GM19240 (cell line): Measurements from ENCODE around the gene NOP14.
"Not testable (repeated sequence)": the region's sequence is repeated elsewhere in the genome, so short reads cannot be mapped to it uniquely, and the experiment has no call there.

Source experiments
- DNase-seq: peaks from one replicate; pipeline ENCODE4 v3.0.0; 2011; ENCODE audit warnings: low spot score; ENCODE audit not compliant: insufficient read length

Gene NOP14

DNA sequence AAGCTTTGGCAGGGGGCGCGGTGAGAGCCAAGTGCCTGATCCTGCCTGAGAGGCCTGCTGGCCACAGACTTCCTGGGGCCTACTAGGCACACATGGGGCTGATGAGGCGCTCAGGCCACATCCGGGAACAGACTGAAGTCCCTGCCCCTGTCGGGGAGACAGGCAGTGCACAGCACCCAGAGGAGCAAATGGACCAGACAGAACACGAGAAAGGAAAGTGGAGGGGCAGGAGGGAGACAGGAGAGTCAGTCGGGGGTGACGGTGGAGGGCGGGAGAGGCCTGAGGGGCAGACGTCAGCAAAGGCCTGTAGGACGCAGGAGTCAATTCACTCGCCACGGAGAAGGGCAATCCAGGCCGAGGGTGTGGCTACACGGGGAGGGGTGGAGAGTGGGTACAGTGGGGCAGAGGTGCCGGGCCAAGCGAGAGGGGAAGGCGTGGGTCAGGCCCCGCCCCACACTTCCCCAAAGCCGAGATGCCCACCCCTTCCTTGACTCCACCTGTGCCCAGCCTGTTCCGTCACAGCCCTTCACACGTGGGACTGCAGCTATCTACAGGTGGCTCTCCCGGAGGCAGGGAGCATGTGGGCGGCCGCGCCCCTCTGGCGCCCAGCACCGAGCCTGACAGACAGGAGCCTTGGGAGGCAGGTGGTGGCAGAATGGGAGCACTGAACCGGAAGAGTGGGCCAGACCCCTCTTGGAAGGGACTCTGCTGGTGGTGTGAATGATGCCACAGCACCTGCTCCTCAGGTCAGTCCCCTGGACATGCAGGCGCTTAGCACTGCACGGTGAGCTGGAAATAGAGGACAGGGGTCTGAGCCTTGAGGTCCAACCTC is 20.5 kb downstream of the NOP14 start:
- DNase-seq = no peak

DNA sequence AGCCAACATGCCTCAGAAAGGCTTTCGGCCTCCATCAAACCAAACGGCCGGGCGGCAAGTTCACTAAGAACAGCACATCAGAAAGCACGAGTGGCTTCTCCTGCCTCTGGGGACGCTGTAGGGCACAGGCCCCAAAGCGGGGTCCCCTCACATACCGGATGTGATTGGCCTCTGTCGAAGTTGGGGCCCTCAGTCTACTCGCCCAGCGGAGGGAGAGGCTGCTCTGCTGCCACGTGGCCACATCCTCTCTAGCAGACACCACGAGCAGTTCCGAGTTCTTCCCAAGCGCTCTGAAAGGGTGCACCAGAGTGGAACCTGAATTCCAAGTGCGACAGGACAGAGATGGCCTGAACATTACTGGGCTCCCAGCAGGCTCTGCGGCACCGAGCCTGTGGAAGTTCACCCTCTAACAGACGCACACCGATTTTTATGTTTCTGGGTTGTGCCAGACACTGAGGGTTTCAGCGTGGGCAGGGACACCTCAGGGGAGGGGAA is 21.1 kb downstream of the NOP14 start:
- DNase-seq = no peak

DNA sequence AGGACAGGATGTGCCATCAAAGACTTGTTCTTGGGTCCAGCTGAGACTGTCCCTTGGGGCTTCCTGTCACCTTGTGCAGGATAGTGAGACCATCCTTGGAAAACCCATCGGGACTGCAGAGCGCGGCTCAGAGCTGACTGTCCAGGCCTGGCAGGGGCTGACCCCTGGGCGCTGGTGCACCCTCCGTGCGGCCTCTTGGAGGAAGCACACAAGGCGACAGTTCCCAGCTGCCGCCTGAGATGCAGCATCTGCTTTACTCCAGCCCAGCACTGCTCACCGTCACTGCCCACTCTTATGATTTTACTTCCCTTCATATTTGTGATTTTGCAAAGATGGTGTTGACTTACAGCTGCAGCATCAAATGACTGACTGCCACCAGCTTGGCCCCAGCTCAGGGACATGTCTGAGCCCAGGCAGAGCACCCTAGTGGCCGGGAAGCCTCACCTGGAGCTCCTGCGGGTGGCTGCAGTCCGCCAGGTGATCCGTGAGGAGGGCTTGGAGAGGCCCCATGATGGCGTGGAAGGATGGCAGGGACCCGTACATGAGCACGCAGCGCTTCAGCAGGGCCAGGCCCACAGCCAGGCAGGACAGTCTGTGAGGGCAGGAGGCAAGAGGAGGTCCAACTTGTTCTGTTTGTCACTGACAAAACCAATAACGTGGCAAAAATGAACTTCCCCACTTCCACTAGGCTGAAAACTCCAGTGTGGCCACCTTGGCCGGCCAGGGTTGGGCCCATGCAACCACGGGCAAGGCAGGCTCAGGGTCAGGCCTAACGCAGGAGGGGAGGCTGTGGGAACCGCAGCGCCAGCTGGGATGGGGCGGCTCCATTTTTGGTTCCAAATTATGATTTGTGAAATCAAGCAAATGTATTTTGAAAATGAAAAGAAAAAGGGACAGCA is 21.8 kb downstream of the NOP14 start:
- no peak for DNase-seq

DNA sequence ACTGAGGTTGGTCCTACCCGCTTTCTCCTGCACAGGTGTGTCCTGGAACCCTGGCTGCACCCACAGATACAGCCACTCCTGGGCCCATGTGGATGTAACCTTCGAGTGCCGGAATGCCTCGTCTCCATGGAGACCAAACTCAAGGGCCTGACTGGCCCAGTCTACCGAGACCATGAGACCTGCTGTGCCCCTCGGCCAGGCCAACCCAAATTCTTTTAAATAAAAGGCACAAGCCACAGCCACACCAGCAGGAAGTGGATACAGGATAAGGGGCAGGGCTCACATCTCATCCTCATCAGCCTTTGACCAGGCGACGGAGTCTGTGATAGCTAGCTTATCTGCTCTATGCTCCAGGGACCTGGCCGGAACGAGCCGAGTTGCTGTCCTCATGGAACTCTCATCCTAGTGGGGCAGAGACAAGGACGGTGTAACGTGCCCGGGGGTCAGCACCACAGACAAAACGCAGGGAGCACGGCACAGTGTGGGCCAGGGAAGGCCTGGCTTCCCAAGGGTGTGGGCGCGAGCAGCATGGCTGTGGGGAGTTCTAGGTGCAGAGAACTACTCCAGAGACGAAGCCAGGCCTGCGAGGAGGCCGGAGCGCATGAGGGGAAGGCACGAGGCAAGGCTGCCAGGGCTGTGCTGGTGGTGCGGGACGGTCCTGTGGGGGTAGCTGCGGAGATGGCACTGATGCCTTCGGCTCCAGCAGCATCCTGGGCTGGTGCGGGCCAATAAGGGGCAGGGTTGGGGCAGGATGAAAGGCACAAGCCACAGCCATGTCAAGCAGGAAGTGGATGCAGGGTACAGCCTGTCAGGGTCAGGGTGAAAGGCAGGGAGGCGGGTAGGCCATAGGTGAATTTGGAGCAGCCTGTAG is 22.7 kb downstream of the NOP14 start:
- no peak for DNase-seq

DNA sequence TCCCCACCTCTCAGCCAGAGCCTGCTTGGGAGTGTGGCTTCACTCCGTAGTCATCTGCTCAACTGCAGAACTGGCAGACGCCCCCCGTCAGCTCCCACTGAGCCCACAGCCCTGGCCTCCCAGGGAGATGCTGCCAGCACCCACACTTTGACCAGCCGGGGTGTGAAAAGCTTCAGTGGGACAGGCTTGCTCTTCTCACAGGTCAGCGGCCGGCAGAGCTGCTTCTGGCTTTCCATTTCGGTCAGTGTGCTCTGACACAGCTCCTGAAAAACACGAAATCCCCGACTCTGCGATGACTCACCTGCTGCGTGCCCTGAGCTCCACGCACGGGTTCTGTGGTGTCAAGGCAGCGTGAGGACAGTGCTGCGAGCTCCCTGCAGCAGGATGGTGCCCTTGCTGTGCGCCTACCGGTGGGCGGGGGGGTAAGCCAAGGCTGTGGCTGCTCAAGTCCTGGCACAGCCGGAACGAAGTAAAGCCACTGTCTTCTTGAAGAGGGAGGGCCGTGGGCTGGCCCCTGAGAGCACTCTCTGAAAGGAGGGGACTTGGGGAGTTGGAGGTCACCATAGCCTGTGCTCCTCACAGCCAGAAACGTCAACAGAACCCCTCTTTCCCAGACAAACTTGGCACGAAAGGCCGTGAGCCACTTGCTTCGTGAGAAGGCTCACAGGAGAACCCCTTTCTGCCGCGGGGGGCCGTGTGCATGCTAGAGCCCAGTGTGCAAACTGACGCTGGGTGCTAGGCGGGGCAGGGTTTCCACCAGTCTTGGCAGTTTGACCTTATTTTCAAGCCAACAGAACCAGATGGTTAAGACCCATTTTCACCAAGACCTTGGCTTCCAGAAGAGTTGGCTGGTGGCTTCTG is 23.6 kb downstream of the NOP14 start:
- DNase-seq = no peak

DNA sequence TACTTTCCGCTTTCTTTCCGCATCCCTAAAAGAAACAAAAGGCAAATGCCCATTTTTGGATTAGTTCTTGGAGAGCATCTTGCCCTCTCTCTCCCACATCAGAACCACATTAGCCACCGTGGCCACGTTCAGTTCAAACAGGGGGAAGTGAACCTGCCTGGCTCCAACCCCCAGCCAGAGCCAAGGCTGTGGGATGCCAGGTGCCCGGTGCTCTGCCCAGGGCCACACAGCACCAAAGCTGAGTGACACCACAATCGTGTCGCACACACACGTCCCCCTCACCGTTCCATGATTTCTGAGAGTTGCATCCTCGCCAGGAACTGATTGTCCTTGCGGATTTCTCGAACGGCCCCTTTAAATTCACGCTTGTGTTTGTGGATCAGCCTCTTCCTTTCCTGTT is 24.3 kb downstream of the NOP14 start:
- no peak for DNase-seq

DNA sequence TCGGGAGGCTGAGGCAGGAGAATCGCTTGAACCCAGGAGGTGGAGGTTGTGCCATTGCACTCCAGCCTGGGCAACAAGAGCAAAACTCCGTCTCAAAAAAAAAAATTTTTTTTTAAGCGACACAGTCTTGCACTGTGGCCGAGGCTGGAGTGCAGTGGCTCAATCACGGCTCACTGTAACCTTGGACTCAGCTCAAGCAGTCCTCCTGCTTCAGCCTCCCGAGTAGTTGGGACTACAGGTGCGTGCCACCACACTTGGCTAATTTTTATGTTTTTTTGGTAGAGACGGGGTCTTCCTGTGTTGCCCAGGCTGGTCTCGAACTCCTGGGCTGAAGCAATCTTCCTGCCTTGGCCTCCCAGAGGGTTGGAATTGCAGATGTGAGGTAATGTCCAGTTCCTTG is 24.8 kb downstream of the NOP14 start:
- DNase-seq = not testable (repeated sequence)

DNA sequence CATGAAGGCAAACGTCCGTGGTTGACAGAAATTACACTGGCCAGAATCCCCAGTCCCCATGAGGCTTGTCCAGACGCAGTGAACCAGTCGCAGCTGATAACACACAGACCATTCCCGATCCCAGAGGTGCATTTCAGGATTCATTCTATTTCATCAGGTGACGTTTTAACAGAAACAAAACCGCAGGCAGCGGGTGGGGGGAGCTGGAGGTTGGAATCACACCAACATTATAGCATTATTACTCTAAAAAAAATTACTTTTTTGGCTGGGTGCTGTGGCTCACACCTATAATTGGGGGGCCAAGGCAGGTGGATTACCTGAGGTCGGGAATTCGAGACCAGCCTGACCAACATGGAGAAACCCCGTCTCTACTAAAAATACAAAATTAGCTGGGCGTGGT is 25.2 kb downstream of the NOP14 start:
- DNase-seq = no peak

DNA sequence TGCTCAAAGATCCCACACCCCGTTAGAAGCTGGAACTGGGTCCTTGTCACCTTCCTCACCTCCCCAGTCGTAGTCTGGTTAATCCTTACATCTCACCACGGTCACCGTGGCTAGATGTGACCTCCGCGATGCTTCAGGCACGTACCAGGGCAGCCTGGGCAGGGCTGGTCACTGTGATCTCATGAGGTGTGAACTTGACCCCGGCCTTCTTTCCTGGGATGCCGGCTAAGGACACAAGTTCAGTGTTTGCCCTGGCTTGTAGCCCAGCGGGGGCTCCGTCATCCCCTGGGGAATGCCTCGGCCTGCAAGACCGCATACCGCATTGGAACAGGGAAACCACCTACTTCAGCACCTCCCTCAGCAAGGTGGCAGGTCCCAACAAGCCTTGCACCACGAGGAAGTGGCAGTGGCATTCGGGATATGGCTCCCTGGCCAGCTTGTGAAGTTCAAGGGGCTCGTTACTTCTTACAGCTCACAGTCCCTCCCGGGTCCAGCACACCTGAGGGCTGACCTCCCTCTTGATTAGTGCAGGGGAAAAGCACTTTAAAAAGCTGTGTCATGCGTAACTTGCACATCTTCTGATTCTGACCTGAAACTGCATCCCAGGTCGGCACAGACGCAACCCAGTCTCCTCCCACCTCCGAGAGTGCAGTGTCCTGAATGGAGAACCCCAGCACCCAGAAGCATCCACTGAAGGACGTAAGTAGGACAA is 25.9 kb downstream of the NOP14 start:
- DNase-seq = no peak

DNA sequence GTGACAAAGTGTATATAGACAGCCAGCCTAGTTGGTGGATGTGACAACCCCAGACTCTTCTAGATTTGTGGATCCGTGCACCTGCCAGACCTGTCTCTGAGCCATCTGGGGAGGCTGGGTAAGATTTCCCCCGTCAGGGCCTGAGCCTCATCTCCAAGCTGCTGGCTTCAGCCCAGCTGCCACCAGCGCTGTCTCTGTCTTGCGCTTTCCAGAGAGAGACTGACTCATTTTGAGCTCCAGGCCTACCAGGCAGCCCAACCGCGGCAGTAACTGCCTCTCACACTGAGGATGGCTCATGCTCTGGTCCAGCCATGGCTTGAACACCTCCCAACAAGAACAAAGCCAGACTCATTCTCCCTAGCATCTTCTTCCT is 26.4 kb downstream of the NOP14 start:
- peak; percentile 68 for DNase-seq

DNA sequence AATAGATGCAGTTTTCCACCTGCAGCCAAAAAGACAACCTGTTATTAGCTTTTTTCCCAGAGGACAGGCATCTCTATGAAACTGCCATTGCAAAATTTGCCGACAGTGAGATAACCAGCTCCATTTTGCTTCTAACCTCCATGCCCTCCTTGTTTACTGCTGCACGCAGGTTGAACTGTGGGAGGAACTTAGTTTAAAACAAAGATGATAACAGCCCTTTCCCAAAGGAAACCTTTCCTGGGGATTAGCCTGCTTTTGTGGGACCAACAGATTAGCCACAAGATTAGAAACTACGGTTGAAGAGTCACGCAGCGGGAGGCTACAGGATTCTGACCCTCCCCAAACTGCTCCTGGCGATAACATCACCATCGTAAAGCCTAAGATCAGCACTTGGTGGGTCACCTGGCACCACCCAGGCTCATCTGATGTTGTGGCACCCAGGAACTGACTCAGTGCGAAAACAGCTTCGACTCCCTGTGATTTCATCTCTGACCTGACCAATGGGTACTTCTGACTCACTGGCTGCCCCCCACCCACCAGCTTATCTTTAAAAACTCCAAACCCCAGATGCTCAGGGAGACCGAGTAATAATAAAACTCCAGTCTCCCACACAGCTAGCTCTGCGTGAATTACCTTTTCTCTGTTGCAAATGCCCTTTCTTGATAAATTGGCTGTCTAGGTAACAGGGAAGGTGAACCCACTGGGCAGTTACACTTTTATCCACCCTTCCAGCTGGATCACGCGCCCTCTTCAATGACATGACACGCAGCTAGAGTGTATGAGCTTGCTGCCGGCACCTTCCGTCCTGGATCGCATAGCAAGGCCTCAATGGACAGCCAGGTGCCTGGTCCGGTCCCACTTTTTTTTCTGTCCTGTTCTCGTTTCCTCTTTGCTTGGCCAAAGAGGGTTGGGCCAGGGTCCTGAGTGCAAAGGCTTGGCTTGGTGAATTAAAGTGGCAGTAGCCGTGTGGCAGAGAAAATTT is 27.2 kb downstream of the NOP14 start:
- no peak for DNase-seq

DNA sequence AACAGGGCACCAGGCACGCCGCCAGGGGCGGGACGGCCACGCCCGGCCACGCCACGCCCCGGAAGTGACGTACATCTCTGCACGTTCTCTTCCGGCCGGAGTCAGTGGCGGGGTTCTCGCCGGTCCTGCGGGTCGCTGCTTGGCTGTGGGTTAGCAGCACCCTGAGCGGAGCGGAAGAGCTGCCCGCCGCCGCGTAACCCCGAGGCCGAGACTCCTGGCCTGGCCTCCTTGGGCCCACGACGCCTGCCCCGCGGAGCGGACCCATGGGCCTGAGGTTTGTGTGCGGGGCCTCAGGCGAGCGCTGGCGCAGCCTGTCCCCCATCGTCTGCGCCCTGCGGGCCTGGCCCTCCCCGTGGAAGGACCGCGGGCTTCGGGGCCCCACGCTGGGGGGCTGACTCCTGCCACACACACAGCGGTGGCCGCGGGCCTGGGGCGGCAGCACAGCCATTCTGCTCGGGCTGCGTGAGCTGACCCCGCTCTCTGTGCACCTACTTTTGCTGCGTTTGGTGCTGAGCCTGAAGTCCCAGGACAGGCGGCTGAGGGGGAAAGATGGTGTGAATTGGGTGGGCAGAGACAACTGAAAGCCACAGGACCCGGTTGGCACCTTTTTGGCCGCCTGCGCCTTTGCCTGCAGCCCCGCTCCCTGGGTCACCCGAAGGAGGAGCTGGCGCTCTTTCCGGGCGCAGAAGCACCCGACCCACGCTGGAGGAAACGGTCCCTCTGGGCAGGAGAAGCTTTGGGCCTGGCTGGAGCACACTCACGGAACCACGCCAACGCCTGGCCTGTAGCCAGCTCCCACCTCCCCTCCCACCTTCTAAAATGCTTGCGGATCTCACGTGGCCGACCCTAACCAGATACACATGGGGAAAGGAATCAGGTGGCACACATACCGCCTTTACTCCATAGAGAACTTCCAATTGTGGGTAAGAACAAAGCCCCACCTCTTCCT is 28.1 kb downstream of the NOP14 start:
- peak; percentile 84 for DNase-seq

DNA sequence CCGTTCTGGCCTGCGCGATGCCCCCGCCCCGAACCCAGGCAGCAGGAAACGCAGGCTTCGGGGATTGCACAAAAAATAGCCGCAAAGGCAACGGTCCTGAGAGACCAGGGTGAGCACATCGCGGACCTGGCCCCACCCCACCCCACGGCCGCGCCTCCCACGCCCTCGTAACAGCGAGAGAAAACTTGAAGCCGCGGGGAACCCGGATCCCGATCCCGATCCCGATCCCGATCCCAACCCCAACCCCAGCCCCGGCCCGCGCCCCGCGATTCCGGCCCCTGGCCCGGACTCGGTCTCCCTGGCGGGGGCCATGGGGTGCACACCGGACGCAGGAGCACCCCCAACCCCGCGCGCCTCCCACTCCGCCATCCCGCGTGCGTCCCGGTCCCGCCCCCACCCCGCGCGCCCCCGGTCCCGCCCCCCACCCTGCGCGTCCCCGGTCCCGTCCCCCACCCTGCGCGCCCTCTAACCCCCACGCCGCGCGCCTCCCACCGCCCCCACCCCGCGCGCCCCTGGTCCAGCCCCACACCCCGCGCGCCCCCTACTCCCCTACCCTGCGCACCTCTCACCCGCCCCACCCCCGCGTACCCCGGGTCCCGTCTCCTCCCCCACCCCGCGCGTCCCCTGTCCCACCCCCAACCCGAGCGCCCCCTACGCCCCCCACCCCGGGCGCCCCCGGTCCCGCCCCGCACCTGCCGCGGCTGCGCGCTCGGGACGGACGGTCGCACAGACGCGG is 29.0 kb downstream of the NOP14 start:
- DNase-seq = no peak

DNA sequence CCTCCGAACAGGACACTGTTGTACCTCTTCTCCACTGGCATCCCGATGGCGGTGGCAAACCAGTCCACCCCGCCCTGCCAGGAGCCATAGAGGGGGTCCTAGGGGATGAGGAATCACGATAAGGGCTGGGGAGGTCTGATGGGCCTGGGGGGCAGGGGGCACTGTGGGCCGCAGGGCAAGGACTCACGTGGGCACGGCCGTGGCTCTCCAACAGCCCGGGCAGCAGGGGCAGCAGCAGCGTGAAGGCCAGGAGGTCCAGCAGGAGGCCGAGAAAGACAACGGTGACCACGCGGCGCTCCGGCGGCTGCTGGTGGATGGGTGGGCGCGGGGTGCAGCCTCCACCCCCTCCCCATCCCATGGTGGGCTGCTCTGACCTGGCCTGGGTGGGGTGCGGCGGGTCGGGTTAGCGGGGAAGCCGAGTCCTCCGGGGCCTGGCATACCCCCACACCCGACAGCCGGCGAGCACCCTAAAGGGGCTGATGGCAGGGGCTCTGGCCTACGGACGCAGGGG is 29.6 kb downstream of the NOP14 start:
- DNase-seq = no peak

DNA sequence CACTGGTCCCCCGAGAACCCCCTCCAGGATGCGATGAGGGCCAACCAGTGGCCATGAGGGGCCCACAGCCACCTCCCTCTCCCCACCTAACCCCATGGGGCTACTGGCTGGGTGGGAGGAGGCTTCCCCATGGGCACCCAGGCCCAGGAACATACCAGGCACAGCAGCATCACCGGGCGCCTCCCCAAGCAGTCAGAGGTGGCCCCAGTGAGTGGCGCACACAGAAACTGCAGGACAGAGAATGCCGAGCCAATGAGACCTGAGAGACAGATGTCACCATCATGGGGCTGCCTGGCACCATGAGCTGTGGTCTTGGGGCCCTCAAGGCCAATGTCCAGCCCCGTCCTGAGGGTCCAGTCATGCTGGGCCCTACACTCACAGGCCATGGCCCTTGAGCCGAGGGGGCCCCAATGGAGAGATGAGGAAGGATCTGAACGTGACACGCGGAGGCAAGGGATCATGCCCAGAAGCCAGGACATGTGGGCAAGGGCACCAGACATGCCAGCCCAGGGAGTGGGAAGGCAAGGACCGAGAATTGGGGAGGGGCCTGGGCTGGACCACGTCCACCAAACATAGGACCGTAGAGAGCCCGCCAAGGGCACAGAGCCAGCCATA is 30.1 kb downstream of the NOP14 start:
- DNase-seq = no peak

DNA sequence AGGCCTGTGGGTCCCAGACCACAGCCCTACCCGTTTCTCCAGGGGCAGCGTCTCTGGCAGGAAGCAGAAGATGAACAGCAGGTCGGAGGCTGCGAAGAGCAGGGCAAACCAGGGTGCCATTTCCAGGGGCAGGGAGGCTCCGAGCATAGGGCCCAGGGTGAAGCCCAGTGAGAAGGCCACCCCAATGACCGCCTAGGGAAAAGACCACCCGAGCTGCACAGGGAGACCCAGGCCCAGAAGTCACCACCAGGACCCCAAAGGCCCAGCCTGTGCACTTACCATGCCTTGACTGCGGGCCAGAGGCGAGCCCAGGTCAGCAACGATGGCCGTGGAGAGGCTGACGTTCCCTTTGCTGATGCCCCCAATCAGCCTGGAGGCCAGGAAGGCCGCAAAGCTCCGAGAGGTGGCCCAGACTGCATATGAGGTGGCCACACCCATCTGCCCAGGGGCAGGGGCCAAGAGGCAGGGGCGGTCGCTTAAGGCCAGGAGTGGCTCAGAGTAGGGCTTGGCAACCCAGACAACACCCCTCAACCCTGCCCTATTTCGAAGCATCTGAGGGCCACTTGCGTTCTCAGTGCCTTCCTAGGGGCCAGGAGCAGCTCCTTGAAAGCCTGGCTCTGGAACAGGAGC is 30.8 kb downstream of the NOP14 start:
- DNase-seq = no peak
